Uterus (tissue), 4 donors: ENCODE results near the gene ELL2. TPM values are rescaled to one million over a fixed set of nuclear protein-coding genes. Genes with fewer than 3 reads are reported as not detected.
"Not testable (repeated sequence)": the region's sequence is repeated elsewhere in the genome, so short reads cannot be mapped to it uniquely, and the experiment has no call there.

ENCODE experiments used
- DNase-seq, 2 donors: peaks; one replicate each; pipeline ENCODE4 v3.0.0-alpha.2; 2019 to 2020
- H3K27ac ChIP-seq, 2 donors: fragments of 200-600 bp; sonication (generic); 1 replicate in 1 of 2; 2 replicates in 1 of 2; pipeline ENCODE4 v1.5.1; 2016 to 2018
- H3K27me3 ChIP-seq, 2 donors: fragments of 200-600 bp; sonication (generic); one replicate each; pipeline ENCODE4 v1.5.1; 2018 to 2019; ENCODE audit warnings: control low read depth in 1 of 2
- H3K36me3 ChIP-seq, 2 donors: fragments of 200-600 bp; sonication (generic); one replicate each; pipeline ENCODE4 v1.5.1; 2019; ENCODE audit warnings: control low read depth in 1 of 2
- H3K4me1 ChIP-seq, 2 donors: fragments of 200-600 bp; sonication (generic); one replicate each; pipeline ENCODE4 v1.5.1; 2018 to 2019; ENCODE audit warnings: control low read depth in 1 of 2
- H3K4me3 ChIP-seq, 2 donors: fragments of 200-600 bp; sonication (generic); 1 replicate in 1 of 2; 2 replicates in 1 of 2; pipeline ENCODE4 v1.5.1; 2018 to 2019; ENCODE audit warnings: mild to moderate bottlenecking in 1 of 2
- H3K9me3 ChIP-seq, 2 donors: fragments of 200-600 bp; sonication (generic); one replicate each; pipeline ENCODE4 v1.5.1; 2019; ENCODE audit warnings: control low read depth in 1 of 2
- POLR2A ChIP-seq, 2 donors: fragments of 450-650 bp; IDR thresholded peaks; one replicate each; pipeline ENCODE4 v1.6.1; 2016; ENCODE audit warnings: antibody characterized with exemption in 2 of 2, mild to moderate bottlenecking in 1 of 2, moderate library complexity in 1 of 2
- intact Hi-C: fragments of 100-400 bp; cut with DNase I; formaldehyde crosslinking; loops from one replicate; pipeline ENCODE4 v1.15.1; 2023; ENCODE audit warnings: low total_unique reads
- total RNA-seq, 4 donors: library from RNA; depleted of rRNA in 3 of 4; stranded (reverse); fragments of >200 nt in 3 of 4; gene quantifications; one replicate each; pipeline versions ENCODE4 v1.1.0 to v1.2.4, GENCODE V29; 2014 to 2023
- TF ChIP-seq, protein P1 (sequence below), 4 experiments: fragments of 200-600 bp in 2 of 4; fragments of 450-650 bp in 2 of 4; sonication (generic) in 2 of 4; IDR thresholded peaks; one replicate each; pipeline ENCODE4 v1.5.1; 2016 to 2019; ENCODE audit warnings: antibody characterized with exemption in 4 of 4, mild to moderate bottlenecking in 2 of 4, moderate library complexity in 1 of 4
- donor health status: DM: yes; HTN: yes; CAD: no.

Gene ELL2
- total RNA-seq, 4 donors from 2014 or later = 2.3 to 53.2 (median 16.0) TPM

- Histone ChIP-seq H3K4me1 (peaks cover 0 to 4% of the 10 kb centered on the region in 2 donors), H3K9me3 (no peaks in the 10 kb centered on the region), H3K27me3 (no peaks in the 10 kb centered on the region), H3K27ac (no peak overlapping the region), H3K4me3 (no peak overlapping the region), H3K36me3 (no peaks in the 10 kb centered on the region)
- intact Hi-C loops = no loop called here
- no peak for DNase-seq
- TF ChIP-seq POLR2A (IDR thresholded peaks at IDR 0.05) = no peak
These were observed 51.9 kb downstream of the ELL2 start for GRCh38 chr5:95909738-95910137.

- Histone ChIP-seq H3K27ac (no peak overlapping the region), H3K36me3 (no peaks in the 10 kb centered on the region), H3K27me3 (no peaks in the 10 kb centered on the region), H3K4me1 (peaks cover 0 to 4% of the 10 kb centered on the region in 2 donors), H3K4me3 (no peak overlapping the region), H3K9me3 (no peaks in the 10 kb centered on the region)
- TF ChIP-seq POLR2A (IDR thresholded peaks at IDR 0.05) = no peak
- TF ChIP-seq, protein P1, sequence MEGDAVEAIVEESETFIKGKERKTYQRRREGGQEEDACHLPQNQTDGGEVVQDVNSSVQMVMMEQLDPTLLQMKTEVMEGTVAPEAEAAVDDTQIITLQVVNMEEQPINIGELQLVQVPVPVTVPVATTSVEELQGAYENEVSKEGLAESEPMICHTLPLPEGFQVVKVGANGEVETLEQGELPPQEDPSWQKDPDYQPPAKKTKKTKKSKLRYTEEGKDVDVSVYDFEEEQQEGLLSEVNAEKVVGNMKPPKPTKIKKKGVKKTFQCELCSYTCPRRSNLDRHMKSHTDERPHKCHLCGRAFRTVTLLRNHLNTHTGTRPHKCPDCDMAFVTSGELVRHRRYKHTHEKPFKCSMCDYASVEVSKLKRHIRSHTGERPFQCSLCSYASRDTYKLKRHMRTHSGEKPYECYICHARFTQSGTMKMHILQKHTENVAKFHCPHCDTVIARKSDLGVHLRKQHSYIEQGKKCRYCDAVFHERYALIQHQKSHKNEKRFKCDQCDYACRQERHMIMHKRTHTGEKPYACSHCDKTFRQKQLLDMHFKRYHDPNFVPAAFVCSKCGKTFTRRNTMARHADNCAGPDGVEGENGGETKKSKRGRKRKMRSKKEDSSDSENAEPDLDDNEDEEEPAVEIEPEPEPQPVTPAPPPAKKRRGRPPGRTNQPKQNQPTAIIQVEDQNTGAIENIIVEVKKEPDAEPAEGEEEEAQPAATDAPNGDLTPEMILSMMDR (IDR thresholded peaks at IDR 0.05) = no peak
- no peak for DNase-seq
- intact Hi-C loops = no loop called here
These were observed 52.9 kb downstream of the ELL2 start for GRCh38 chr5:95908799-95909198.

GRCh38 chr5:95907740-95908706, 53.6 kb downstream of the ELL2 start:
- Histone ChIP-seq H3K36me3 (no peaks in the 10 kb centered on the region), H3K27ac (no peak overlapping the region), H3K9me3 (no peaks in the 10 kb centered on the region), H3K27me3 (no peaks in the 10 kb centered on the region), H3K4me1 (peaks cover 0 to 4% of the 10 kb centered on the region in 2 donors), H3K4me3 (no peak overlapping the region)
- intact Hi-C loops = no loop called here
- DNase-seq = no peak
- TF ChIP-seq, protein P1 (IDR thresholded peaks at IDR 0.05) = no peak
- TF ChIP-seq POLR2A (IDR thresholded peaks at IDR 0.05) = no peak

- no peak overlapping the region for H3K4me3 ChIP-seq
- no peaks in the 10 kb centered on the region for H3K36me3 ChIP-seq
- DNase-seq = no peak
- no peaks in the 10 kb centered on the region for H3K9me3 ChIP-seq
- intact Hi-C loops = no loop called here
- H3K4me1 ChIP-seq = peaks cover 0 to 4% of the 10 kb centered on the region in 2 donors
- no peak overlapping the region for H3K27ac ChIP-seq
- no peaks in the 10 kb centered on the region for H3K27me3 ChIP-seq
- TF ChIP-seq, protein P1 (IDR thresholded peaks at IDR 0.05) = no peak
- no peak for TF ChIP-seq POLR2A (IDR thresholded peaks at IDR 0.05)
These were observed 54.5 kb downstream of the ELL2 start for GRCh38 chr5:95907067-95907705.

DNA sequence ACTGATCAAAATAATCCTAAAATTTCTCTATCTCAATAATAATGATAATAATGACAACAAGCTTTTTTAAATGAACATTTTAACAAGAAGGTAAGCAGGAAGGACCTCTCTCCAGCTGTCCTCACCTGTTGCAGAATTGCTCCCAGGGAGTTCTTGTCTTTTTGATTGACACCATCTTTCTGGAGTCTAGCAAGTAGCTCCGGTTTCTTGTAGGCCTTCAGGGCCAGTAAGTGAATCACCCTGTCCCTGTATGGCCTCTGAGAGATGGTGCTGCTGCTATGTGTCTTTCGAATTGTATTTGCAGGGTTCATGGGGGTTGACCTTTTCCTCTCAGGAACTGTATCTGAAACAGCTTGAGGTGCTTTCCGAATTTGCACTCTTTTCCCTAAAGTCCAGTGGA, 55.3 kb downstream of the ELL2 start:
- H3K36me3 ChIP-seq, DNase-seq, H3K27ac ChIP-seq, intact Hi-C loops, H3K27me3 ChIP-seq, H3K4me1 ChIP-seq, H3K9me3 ChIP-seq, H3K4me3 ChIP-seq: not testable (repeated sequence)

DNA sequence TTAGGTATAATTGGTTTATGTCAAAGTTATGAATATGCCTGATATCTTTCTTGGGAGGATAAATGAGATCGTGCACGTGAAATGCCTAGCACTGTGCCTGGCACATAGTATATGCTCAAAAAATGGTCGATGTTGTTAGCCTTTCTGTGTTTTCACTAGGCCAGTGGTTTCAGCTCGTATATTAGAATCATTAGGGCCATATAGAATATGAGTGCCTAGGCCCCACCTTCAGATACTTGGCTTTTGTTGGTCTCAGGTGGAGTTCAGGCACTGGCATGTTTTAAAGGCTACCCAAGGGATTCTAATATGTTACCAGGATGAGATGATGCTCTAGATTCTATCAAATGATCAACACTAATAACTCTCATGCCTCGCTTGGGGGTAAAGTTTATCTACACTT, 56.8 kb downstream of the ELL2 start:
- H3K27me3 ChIP-seq = no peaks in the 10 kb centered on the region
- no peaks in the 10 kb centered on the region for H3K9me3 ChIP-seq
- no peak for TF ChIP-seq POLR2A (IDR thresholded peaks at IDR 0.05)
- TF ChIP-seq, protein P1 (IDR thresholded peaks at IDR 0.05) = no peak
- H3K36me3 ChIP-seq = no peaks in the 10 kb centered on the region
- H3K4me1 ChIP-seq = peaks cover 0 to 4% of the 10 kb centered on the region in 2 donors
- H3K27ac ChIP-seq = no peak overlapping the region
- DNase-seq = no peak
- H3K4me3 ChIP-seq = no peak overlapping the region
- intact Hi-C loops = no loop called here
